Motor neuron (in vitro differentiated cells): ENCODE measurements around the gene SYCP2L. TPM values are rescaled to one million over a fixed set of nuclear protein-coding genes. Genes with fewer than 3 reads are reported as not detected.
A peak's percentile ranks its signal among the peaks of the same experiment; 100 is the strongest.
"Not testable (repeated sequence)": the region's sequence is repeated elsewhere in the genome, so short reads cannot be mapped to it uniquely, and the experiment has no call there.

ENCODE experiments used
- ATAC-seq, 8 experiments: fragments of 200-7000 bp; cut with Tn5 transposase; replicated peaks in 6 of 8; 2 replicates each; pipeline ENCODE4 v1.8.0; 2021; ENCODE audit warnings: mild to moderate bottlenecking in 8 of 8, moderate library complexity in 8 of 8
- H3K27ac ChIP-seq, 2 donors: fragments of 250-450 bp; sonication (Bioruptor Pico); 2 replicates each; pipeline ENCODE4 v1.9.0; 2021; ENCODE audit warnings: antibody characterized with exemption in 2 of 2, mild to moderate bottlenecking in 2 of 2, moderate library complexity in 1 of 2
- H3K4me1 ChIP-seq, 2 donors: fragments of 250-450 bp; sonication (Bioruptor Pico); replicated peaks in 1 of 2; 2 replicates each; pipeline ENCODE4 v1.6.1; 2021; ENCODE audit warnings: antibody characterized with exemption in 2 of 2, mild to moderate bottlenecking in 2 of 2, moderate library complexity in 1 of 2
- H3K4me3 ChIP-seq, 5 donors: fragments of 250-450 bp; sonication (Bioruptor Pico); 2 replicates each; pipeline ENCODE4 v1.9.0; 2021; ENCODE audit warnings: antibody characterized with exemption in 5 of 5, mild to moderate bottlenecking in 5 of 5, moderate library complexity in 4 of 5
- WGBS, 10 experiments: fragments of 450-650 bp; shearing (Covaris generic); methylation state at CpG; one replicate each; pipeline ENCODE4 v1.0.0; 2022; 5-methylcytosine and 5-hydroxymethylcytosine counted together
- in situ Hi-C, 9 experiments: fragments of 400-800 bp; cut with MboI; loops; one replicate each; pipeline ENCODE4 v1.15.0; 2021; ENCODE audit warnings: low sequenced_read_pairs in 9 of 9, low pct_unique_long_range_greater_than_20kb in 2 of 9; ENCODE audit not compliant: unreplicated experiment in 9 of 9
- total RNA-seq, 8 experiments: library from RNA; unstranded; fragments of 300-600 nt; gene quantifications; 2 replicates each; pipeline versions ENCODE4 v1.2.3 to v1.2.4, GENCODE V29; 2022

SYCP2L gene
- 1 to 10 TPM in 7 of 8 experiments, not detected in 1; 1.0 to 3.3 (median 2.5) TPM for total RNA-seq

GRCh38 chr6:10886691-10887502, at the start of gene SYCP2L:
TSS of gene SYCP2L (plus strand) at chr6:10887052. CDS start at chr6:10887127, 75 bp downstream.
- in situ Hi-C loops = no loop called here
- 0 to 40% (median 14%) methylated on average over 1 to 25 of the region's 58 CpGs; no CpG with 5 or more reads in 1 of the 10 experiments for WGBS, 10 experiments
- Histone ChIP-seq H3K4me1 (peaks cover 0 to 6% of the 10 kb centered on the region in 2 donors), H3K27ac (no peak within 1 kb of the TSS), H3K4me3 (peak within 1 kb of the TSS; percentile 12 to 50 (median 41))
- peak; percentile 28 to 90 (median 86) for ATAC-seq

DNA sequence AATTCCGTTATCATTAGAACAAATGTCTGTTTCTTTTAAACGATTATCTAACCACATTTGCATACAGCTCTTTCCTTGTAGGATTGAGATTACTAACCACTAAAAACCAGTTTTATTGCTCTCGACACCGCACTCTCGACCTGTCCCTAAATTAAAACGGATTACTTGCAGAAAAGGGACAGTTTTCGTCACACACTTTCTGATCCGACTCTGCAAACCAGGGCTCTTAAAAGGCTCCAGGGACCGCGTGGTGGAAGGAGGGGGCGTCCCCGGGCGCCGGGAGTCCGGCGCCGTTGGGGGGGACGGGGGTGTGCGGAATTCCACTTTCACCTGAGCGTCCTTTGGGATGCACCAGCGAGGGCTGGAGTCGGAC, 49.2 kb upstream of the SYCP2L start:
- Histone ChIP-seq H3K4me1 (peaks cover 0 to 7% of the 10 kb centered on the region in 2 donors), H3K27ac (no peak overlapping the region), H3K4me3 (peak overlapping the region; percentile 41 to 63 (median 56))
- ATAC-seq = peak in 6 of 8 experiments; percentile 5 to 18 (median 8)
- in situ Hi-C loops = no loop called here
- WGBS, 10 experiments = 0 to 3% (median 0%) methylated on average over 1 to 9 of the region's 22 CpGs; no CpG with 5 or more reads in 2 of the 10 experiments

- WGBS, 10 experiments = 0% methylated on average over 1 to 11 of the region's 53 CpGs; no CpG with 5 or more reads in 5 of the 10 experiments
Observed at GRCh38 chr6:10837995-10838793, 48.7 kb upstream of the SYCP2L start, which contains the start of gene MAK. TSS of gene MAK (minus strand) at chr6:10838539. CDS start at chr6:10830648, 7,891 bp downstream.

DNA sequence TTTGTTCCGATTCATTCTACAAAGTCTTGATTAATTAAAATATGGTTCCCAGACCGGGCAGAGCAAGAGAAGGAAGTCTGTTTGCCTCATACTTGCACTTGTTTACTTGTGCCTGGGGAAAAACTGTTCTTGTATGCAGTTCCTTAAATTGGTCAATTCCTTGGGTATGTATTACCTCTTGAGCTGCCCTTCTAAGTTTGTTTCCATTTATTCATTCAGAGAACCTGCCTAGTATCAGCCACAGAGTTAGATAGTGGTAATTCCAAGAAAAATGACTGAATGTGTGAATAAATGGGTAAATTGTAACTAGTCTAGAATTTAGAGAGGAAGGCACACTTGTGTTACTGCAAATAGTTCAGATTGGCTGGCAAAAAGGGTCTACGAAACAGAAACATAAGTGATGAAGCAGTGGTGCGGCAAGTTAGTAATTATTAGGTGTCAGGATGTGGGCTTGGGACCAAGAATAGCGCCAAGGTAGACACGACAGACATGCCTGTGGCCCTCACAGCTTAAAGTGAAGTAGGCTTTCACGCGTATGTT, 48.0 kb upstream of the SYCP2L start:
- in situ Hi-C loops = no loop called here
- peak in 7 of 8 experiments; percentile 2 to 36 (median 7) for ATAC-seq
- Histone ChIP-seq H3K27ac (no peak overlapping the region), H3K4me3 (peak overlapping the region; percentile 41 to 63 (median 56)), H3K4me1 (peaks cover 0 to 7% of the 10 kb centered on the region in 2 donors)
- 25 to 92% (median 75%) methylated on average over 1 to 8 of the region's 8 CpGs for WGBS, 10 experiments

More at GRCh38 chr6:10837995-10838793, 48.7 kb upstream of the SYCP2L start, which contains the start of gene MAK:
- Histone ChIP-seq H3K4me1 (peaks cover 0 to 7% of the 10 kb centered on the region in 2 donors), H3K4me3 (peak within 1 kb of the TSS; percentile 41 to 63 (median 56)), H3K27ac (no peak within 1 kb of the TSS)
- peak; percentile 87 to 97 (median 95) for ATAC-seq
- in situ Hi-C loops = no loop called here

DNA sequence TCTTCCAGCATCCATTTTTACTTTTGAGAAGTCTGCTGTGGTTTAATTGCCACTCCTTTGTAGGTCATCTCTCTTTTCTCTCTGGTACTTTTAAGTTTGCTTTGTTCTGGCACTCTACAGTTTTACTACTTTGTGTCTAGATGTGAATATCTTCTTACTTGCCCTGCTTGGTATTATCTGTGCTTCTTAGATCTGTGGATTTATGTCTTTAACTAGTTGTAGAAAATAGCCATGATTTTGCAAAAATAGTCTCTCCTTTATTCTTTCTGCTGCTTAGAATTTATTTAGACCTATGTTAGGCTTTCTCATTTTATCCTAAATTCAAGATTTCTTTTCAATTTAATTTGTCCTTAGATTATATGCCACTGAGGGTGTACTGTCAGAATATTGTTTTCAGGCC, 43.3 kb upstream of the SYCP2L start:
- Histone ChIP-seq H3K27ac (no peak overlapping the region), H3K4me1 (no peaks in the 10 kb centered on the region), H3K4me3 (no peak overlapping the region)
- no peak for ATAC-seq
- in situ Hi-C loops = no loop called here

GRCh38 chr6:10847684-10848083, 39.2 kb upstream of the SYCP2L start:
- WGBS, 10 experiments = 50 to 86% (median 76%) methylated on average over 1 to 3 of the region's 3 CpGs
- ATAC-seq = no peak
- Histone ChIP-seq H3K27ac (no peak overlapping the region), H3K4me3 (no peak overlapping the region), H3K4me1 (no peaks in the 10 kb centered on the region)
- in situ Hi-C loops = no loop called here

- Histone ChIP-seq H3K4me1 (no peaks in the 10 kb centered on the region), H3K4me3 (no peak overlapping the region), H3K27ac (no peak overlapping the region)
- in situ Hi-C loops = no loop called here
- WGBS, 10 experiments = 28 to 100% (median 84%) methylated on average over 1 to 4 of the region's 4 CpGs; no CpG with 5 or more reads in 4 of the 10 experiments
- ATAC-seq = no peak
Observed at GRCh38 chr6:10849901-10850300, 37.0 kb upstream of the SYCP2L start.

GRCh38 chr6:10850728-10851127, 36.1 kb upstream of the SYCP2L start:
- 27 to 100% (median 86%) methylated on average over 1 to 7 of the region's 7 CpGs for WGBS, 10 experiments
- H3K27ac ChIP-seq = no peak overlapping the region
- H3K4me1 ChIP-seq = no peaks in the 10 kb centered on the region
- ATAC-seq = no peak
- no peak overlapping the region for H3K4me3 ChIP-seq
- in situ Hi-C loops = no loop called here

DNA sequence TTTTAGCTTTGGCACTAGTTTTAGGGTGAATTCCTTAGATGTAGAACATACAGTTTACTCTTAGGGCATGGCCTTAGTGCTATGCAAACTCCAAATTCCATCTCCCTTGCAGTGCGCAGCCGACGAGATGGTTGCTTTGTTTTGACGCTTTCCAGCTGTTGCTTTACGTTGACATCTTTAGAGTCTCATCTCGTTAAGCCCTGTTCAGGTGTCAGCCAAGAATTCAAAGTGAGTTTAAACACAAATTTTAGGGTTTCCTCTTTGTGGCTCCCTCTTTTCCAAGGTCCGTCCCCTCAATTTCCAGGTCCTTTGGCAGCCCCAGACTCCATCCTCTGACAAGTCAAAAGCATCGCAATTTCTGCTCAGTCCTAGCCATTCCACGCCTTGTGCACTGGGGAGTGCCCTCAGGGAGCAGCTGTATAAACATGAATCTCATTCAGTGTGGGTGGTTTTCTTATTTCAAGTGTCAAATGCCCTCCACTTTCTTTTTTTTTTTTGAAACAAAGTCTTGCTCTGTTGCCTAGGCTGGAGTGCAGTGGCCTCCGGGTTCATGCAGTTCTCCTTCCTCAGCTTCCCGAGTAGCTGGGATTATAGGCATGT, 34.4 kb upstream of the SYCP2L start:
- Histone ChIP-seq H3K4me3 (no peak overlapping the region), H3K27ac (no peak overlapping the region), H3K4me1 (no peaks in the 10 kb centered on the region)
- peak in 1 of 8 experiments; percentile 42 for ATAC-seq
- 24 to 96% (median 82%) methylated on average over 3 to 11 of the region's 11 CpGs for WGBS, 10 experiments
- in situ Hi-C loops = no loop called here

GRCh38 chr6:10853849-10854300, 33.0 kb upstream of the SYCP2L start:
- WGBS, 10 experiments = 17 to 100% (median 49%) methylated on average over 1 to 4 of the region's 6 CpGs; no CpG with 5 or more reads in 2 of the 10 experiments
- H3K4me3 ChIP-seq, H3K27ac ChIP-seq, ATAC-seq, in situ Hi-C loops, H3K4me1 ChIP-seq: not testable (repeated sequence)

DNA sequence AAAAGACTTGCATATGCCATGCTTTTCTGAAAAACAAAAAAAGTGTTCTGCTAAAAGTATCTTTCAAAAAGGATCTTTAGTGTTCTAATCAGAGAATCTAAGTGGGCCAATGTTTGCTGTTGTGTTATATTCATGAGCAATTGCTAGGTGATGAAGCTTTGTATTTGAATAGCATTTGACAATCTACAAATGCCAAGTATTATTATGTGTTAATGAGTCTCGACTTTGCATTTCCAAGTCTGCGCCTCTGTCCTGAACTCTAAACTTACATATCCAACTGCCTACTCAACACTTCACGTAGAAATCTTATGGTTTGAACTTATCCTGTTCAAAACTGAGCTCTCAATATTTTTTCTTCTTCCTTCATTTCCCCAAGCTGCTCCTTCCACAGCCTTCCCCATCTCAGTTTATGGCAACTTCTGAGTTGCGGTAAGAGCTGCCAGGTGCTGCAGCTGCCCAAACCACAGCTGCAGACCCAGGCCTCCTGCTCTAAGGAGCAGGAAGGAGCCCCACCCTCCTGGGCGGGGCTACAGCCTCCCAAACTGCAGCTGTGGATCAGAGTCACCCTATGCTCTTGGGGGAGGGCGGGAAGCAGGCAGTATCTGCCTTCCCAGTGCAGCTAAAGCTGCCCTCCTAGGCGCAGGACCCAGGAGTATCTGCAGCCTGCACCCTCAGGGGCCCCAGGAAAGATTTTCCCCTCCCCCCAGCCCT, 31.8 kb upstream of the SYCP2L start:
- WGBS, 10 experiments = 0 to 93% (median 80%) methylated on average over 2 to 5 of the region's 7 CpGs; no CpG with 5 or more reads in 1 of the 10 experiments
- in situ Hi-C loops = no loop called here
- ATAC-seq = peak in 3 of 8 experiments; percentile 39 to 96 (median 95)

DNA sequence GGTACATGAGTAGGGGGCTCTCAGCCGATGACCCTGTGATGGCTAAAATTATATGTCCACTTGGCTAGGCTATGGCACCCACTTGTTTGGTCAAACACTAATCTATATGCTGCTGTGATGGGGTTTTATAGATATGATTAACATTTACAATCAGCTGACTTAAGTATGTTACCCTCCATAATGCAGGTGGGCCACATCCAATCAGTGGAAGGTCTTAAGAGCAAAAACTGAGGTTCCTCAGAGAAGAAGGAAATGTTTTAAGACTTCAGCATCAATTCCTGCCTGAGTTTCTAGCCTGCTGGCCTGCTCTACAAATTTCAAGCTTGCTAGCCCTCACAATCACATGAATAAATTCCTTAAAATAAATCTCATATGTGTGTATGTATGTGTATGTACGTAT, 29.6 kb upstream of the SYCP2L start:
- Histone ChIP-seq H3K4me1 (no peaks in the 10 kb centered on the region), H3K27ac (no peak overlapping the region), H3K4me3 (no peak overlapping the region)
- peak in 1 of 8 experiments; percentile 11 for ATAC-seq
- 9 to 100% (median 86%) methylated on average over 1 to 2 of the region's 2 CpGs; no CpG with 5 or more reads in 5 of the 10 experiments for WGBS, 10 experiments
- in situ Hi-C loops = no loop called here

More for the DNA sequence above, 31.8 kb upstream of the SYCP2L start:
- no peak overlapping the region for H3K4me3 ChIP-seq
- no peaks in the 10 kb centered on the region for H3K4me1 ChIP-seq
- H3K27ac ChIP-seq = no peak overlapping the region
